Loucy (cell line): ENCODE results near the gene COMMD8.

Source experiments
- H2AFZ ChIP-seq: fragments of 200-600 bp; sonication (generic); 2 replicates; pipeline ENCODE4 v1.6.0; 2016; ENCODE audit warnings: antibody characterized with exemption, mild to moderate bottlenecking, low read length, moderate library complexity
- H3F3A ChIP-seq: fragments of 200-600 bp; 2 replicates; pipeline ENCODE4 v1.6.0; 2016; ENCODE audit warnings: antibody characterized with exemption, low read depth, mild to moderate bottlenecking
- H3K27me3 ChIP-seq: fragments of 200-600 bp; sonication (generic); 2 replicates; pipeline ENCODE4 v1.6.1; 2014; ENCODE audit warnings: low read length, mild to moderate bottlenecking; ENCODE audit not compliant: insufficient read depth, poor library complexity, severe bottlenecking
- H3K36me3 ChIP-seq: fragments of 200-600 bp; sonication (generic); 2 replicates; pipeline ENCODE4 v1.6.1; 2016; ENCODE audit warnings: low read length; ENCODE audit not compliant: insufficient read depth
- H3K4me1 ChIP-seq: fragments of 200-600 bp; sonication (generic); 2 replicates; pipeline ENCODE4 v1.5.1; 2014; ENCODE audit warnings: low read length, mild to moderate bottlenecking; ENCODE audit not compliant: insufficient read depth, poor library complexity, severe bottlenecking
- H3K4me2 ChIP-seq: fragments of 200-600 bp; sonication (generic); 2 replicates; pipeline ENCODE4 v1.6.0; 2014; ENCODE audit warnings: antibody characterized with exemption, low read length, low read depth, mild to moderate bottlenecking; ENCODE audit not compliant: poor library complexity, severe bottlenecking
- H3K4me3 ChIP-seq: fragments of 200-600 bp; sonication (generic); 2 replicates; pipeline ENCODE4 v1.5.1; 2014; ENCODE audit warnings: low read length, mild to moderate bottlenecking, mixed read lengths; ENCODE audit not compliant: poor library complexity, severe bottlenecking
- H3K79me2 ChIP-seq: fragments of 200-600 bp; sonication (generic); 2 replicates; pipeline ENCODE4 v1.6.1; 2014; ENCODE audit warnings: low read length; ENCODE audit not compliant: insufficient read depth
- H3K9ac ChIP-seq: fragments of 200-600 bp; sonication (generic); 2 replicates; pipeline ENCODE4 v1.6.0; 2014; ENCODE audit warnings: mild to moderate bottlenecking, low read depth, low read length, moderate library complexity; ENCODE audit not compliant: poor library complexity, severe bottlenecking
- H3K9me2 ChIP-seq: fragments of 200-600 bp; sonication (generic); replicated peaks from 2 replicates; pipeline ENCODE4 v1.6.1; 2016; ENCODE audit warnings: low read depth, low read length, mixed read lengths
- H3K9me3 ChIP-seq: fragments of 200-600 bp; sonication (generic); 2 replicates; pipeline ENCODE4 v1.6.1; 2014; ENCODE audit warnings: mild to moderate bottlenecking, antibody characterized with exemption, low read length, low read depth; ENCODE audit not compliant: insufficient read depth
- H4K20me1 ChIP-seq: fragments of 200-600 bp; sonication (generic); 2 replicates; pipeline ENCODE4 v1.6.0; 2014; ENCODE audit warnings: antibody characterized with exemption, low read length, mild to moderate bottlenecking; ENCODE audit not compliant: insufficient read depth, poor library complexity, severe bottlenecking
- EZH2phosphoT487 ChIP-seq: fragments of 200-600 bp; IDR thresholded peaks from 2 replicates; pipeline ENCODE4 v1.6.1; 2018; ENCODE audit warnings: antibody characterized with exemption, mild to moderate bottlenecking, moderate library complexity, borderline replicate concordance
- TF ChIP-seq, protein P1 (sequence below): fragments of 200-600 bp; sonication (generic); conservative IDR thresholded peaks from 2 replicates; pipeline ENCODE4 v1.5.1; 2014; ENCODE audit warnings: mild to moderate bottlenecking, antibody characterized with exemption, low read length

The COMMD8 gene

DNA sequence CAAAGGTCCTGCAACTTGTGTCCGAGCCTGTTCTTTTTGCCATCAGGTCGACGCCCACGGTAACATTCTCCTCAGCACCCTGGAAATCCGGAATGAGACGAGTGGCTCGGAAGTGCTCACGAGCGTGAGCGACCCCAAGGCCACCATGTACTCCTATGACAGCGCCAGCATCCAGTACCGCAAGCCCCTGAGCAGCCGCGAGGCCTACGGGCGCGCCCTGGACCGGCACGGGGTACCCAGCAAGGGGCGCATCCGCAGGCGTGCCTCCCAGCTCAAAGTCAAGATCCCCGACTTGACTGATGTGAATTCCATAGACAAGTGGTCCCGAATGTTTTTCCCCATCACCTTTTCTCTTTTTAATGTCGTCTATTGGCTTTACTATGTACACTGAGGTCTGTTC, 37.9 kb downstream of the COMMD8 start:
- no peaks in the 10 kb centered on the region for H3F3A ChIP-seq
- no peaks in the 10 kb centered on the region for H3K9me2 ChIP-seq
- no peaks in the 10 kb centered on the region for H4K20me1 ChIP-seq
- TF ChIP-seq, protein P1, sequence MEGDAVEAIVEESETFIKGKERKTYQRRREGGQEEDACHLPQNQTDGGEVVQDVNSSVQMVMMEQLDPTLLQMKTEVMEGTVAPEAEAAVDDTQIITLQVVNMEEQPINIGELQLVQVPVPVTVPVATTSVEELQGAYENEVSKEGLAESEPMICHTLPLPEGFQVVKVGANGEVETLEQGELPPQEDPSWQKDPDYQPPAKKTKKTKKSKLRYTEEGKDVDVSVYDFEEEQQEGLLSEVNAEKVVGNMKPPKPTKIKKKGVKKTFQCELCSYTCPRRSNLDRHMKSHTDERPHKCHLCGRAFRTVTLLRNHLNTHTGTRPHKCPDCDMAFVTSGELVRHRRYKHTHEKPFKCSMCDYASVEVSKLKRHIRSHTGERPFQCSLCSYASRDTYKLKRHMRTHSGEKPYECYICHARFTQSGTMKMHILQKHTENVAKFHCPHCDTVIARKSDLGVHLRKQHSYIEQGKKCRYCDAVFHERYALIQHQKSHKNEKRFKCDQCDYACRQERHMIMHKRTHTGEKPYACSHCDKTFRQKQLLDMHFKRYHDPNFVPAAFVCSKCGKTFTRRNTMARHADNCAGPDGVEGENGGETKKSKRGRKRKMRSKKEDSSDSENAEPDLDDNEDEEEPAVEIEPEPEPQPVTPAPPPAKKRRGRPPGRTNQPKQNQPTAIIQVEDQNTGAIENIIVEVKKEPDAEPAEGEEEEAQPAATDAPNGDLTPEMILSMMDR: no peak
- TF ChIP-seq EZH2phosphoT487: no peak
- no peak overlapping the region for H2AFZ ChIP-seq
- no peaks in the 10 kb centered on the region for H3K27me3 ChIP-seq
- H3K36me3 ChIP-seq: no peaks in the 10 kb centered on the region
- H3K4me3 ChIP-seq: no peak overlapping the region
- H3K9ac ChIP-seq: no peak overlapping the region
- H3K9me3 ChIP-seq: no peaks in the 10 kb centered on the region
- no peaks in the 10 kb centered on the region for H3K79me2 ChIP-seq
- H3K4me2 ChIP-seq: no peak overlapping the region
- H3K4me1 ChIP-seq: no peaks in the 10 kb centered on the region

DNA sequence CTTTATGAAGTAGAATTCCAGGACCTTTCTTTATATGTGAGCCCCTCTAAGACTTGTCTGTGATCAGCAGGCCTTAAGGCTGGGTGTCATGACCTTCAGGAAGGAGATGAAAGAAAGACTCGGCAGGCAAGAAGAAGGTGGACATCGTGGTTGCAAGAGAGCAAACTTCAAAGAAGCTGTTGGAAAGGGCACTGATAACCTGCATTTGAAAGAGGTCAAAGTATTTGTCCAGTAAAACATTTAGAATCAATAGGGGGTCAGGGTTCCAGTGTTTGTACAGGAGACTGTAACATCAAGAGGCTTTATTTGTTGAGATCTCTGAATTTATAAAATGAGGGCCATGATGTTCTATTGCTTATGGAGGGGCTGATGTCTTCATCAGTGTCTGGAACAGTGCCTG, 44.2 kb downstream of the COMMD8 start:
- no peak for TF ChIP-seq EZH2phosphoT487
- TF ChIP-seq, protein P1: no peak
- Histone ChIP-seq H3K9me2 (no peaks in the 10 kb centered on the region), H4K20me1 (no peaks in the 10 kb centered on the region), H3K4me1 (no peaks in the 10 kb centered on the region), H3K79me2 (no peaks in the 10 kb centered on the region), H3F3A (no peaks in the 10 kb centered on the region), H2AFZ (0 out of 2 replicates have a peak overlapping the region, but pooled peaks have one; percentile 19), H3K9me3 (no peaks in the 10 kb centered on the region), H3K27me3 (no peaks in the 10 kb centered on the region), H3K9ac (no peak overlapping the region), H3K4me3 (no peak overlapping the region), H3K36me3 (no peaks in the 10 kb centered on the region), H3K4me2 (no peak overlapping the region)

DNA sequence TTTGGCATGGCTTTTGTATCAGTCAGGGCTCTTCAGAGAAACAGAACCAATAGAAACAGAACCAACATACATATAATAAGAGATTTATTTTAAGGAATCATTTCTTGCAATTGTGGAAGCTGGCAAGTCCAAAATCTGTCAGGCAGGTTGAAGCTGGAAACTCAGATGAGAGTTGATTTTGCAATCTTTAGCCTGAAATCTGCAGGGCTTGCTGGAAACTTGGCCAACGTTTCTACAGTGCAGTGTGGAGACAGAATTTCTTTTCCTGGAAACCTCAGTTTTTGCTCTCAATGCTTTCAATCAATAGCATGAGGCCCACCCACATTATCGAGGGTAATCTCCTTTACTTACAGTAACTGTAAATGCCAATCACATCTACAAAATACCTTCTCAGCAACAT, 45.4 kb downstream of the COMMD8 start:
- no peaks in the 10 kb centered on the region for H3K4me1 ChIP-seq
- H3K9me3 ChIP-seq: no peaks in the 10 kb centered on the region
- no peak overlapping the region for H3K4me2 ChIP-seq
- H4K20me1 ChIP-seq: no peaks in the 10 kb centered on the region
- H3K9me2 ChIP-seq: no peaks in the 10 kb centered on the region
- H3K9ac ChIP-seq: no peak overlapping the region
- no peaks in the 10 kb centered on the region for H3K27me3 ChIP-seq
- no peak overlapping the region for H3K4me3 ChIP-seq
- H3F3A ChIP-seq: no peaks in the 10 kb centered on the region
- no peak overlapping the region for H2AFZ ChIP-seq
- no peak for TF ChIP-seq EZH2phosphoT487
- TF ChIP-seq, protein P1: no peak
- no peaks in the 10 kb centered on the region for H3K36me3 ChIP-seq
- H3K79me2 ChIP-seq: no peaks in the 10 kb centered on the region
